Stimulated activated CD4-positive, alpha-beta T cell treated with anti-CD3 and anti-CD28 coated beads, Interleukin-2, amount 100 ng/mL, for 4 hours (primary cell): ENCODE data around the gene AP1G2.
A peak's percentile ranks its signal among the peaks of the same experiment; 100 is the strongest.

ENCODE experiments used
- DNase-seq: peaks from one replicate; pipeline ENCODE4 v3.0.0-alpha.2; 2020; ENCODE audit warnings: low read depth

The AP1G2 gene

GRCh38 chr14:23570806-23571483, 3.4 kb upstream of the AP1G2 start:
- no peak for DNase-seq

GRCh38 chr14:23569443-23570151, 2.0 kb upstream of the AP1G2 start:
- no peak for DNase-seq

- DNase-seq, result no peak
Observed at GRCh38 chr14:23568600-23569331, 1.2 kb upstream of the AP1G2 start.

GRCh38 chr14:23568021-23568599, 519 bp upstream of the AP1G2 start:
- no peak for DNase-seq

DNA sequence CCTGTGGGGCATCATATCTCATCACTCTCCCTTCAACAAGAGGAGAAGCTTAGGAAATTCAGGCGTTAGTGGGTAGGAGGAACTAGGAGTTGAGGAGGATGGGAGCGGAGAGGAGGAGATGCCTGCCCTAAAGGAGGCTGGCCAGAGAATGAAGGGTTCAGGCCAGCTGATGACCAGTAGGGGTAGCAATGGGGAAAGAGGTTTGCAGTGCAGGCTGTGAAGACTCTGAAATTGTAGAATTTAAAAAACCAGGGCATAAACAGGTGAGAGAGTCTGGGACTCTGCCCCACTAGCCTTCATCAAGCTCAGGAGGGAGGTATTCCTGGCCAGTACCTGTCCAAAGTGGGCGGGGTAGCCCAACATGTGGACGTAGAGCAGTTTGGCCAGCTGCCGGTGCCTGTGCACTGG, 809 bp downstream of the AP1G2 start:
- DNase-seq, result no peak

DNA sequence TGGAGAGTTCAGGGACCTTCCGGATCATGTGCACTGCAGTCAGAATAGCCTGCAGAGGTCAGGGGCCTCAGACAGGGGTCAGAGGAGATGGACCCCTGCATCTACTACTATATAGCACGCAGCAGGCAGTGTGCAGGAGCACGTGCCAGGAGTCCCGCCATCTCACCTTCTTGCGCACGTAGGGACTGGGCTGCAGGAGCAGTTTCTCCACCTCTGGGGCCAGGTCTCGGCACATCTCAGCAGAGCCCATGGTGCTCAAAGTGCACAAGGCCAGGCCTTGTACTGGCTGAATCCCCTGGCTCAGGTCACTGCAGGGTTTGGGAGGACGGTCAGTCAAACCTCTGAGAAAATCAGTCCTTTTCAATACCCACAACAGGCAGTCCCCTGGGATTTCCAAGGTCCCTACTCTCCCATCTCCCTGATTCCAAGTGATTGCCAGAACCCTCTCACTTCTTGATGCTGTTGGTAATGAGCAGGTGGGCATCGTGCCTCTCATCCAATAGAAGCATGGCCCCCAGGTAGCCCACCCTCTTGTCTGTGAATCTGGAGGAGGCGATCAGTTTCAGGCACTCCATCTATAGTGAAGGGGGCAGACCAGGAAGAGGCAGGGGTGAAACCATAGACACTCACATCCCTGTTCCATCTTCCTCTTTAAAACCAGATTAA, 1.3 kb downstream of the AP1G2 start:
- no peak for DNase-seq

DNA sequence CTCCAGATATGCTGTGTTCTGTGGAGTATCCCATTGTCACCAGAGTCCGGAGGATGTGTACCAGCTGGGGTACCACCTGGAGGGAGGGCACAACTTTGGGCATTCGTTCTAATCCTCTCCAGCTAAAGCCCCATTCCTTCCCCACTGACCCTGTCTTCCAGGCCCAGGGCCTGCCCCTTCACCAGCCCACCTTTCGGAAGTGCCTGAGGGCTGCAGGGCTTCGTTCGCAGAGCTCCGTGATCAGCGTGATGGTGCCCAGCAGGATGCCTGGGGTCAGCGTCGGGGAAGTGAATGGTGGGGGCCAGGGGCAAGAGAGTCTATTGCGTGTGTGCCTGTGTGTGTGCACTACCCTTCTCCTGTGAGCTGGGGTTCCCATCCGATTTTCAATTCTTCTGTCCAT, 2.0 kb downstream of the AP1G2 start:
- DNase-seq, result no peak

DNA sequence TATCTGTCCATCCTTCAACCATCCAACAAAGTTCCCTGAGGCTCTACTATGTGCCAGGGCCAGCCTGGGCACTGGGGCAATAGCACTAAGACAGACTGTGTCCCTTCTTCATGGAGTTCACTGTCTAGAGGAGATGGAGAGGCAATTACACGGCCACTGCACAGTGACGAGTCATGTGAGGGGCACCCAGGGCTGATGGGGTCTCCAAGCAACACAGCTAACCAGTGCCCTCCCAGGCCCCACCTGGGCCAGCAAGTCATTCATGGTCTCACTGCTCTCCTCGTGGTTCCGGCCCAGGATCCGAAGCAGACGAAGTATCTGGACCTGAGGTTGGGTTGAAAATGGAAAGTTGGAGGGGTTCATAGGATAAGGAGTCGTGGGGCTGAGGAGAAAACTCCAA, 2.7 kb downstream of the AP1G2 start:
- no peak for DNase-seq

DNA sequence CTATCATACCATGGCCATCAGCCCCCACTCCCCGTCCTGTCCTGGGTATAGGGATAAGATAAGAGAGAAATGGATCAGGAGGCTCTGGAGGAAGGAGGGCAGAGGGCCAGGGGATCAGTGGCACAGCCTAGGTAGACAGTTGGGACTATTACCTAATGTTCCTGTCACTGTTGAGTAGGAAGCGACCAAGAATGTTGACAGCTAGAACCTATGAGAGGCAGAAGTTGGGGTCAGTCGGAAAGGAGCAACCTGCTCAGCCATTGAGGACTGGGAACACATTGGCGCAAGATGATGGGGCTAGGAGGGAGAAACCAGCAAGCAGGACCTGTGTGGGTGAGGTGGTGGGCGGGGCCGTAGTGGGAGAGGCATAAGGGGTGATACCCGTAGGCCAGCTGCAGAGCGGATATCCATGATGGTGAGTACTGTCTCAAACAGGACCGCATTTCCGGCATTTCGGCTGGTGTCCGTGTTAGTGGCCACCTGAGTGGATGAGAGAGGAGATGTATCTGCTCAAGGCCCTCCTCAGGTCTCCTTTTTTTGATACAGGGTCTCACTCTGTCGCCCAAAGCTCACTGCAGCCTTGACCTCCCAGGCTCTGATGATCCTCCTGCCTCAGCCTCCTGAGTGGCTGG, 3.3 kb downstream of the AP1G2 start:
- no peak for DNase-seq

GRCh38 chr14:23563473-23564180, 4.0 kb downstream of the AP1G2 start:
- DNase-seq, result no peak

- peak; percentile 37 for DNase-seq
Observed at GRCh38 chr14:23562822-23563472, 4.6 kb downstream of the AP1G2 start.

DNA sequence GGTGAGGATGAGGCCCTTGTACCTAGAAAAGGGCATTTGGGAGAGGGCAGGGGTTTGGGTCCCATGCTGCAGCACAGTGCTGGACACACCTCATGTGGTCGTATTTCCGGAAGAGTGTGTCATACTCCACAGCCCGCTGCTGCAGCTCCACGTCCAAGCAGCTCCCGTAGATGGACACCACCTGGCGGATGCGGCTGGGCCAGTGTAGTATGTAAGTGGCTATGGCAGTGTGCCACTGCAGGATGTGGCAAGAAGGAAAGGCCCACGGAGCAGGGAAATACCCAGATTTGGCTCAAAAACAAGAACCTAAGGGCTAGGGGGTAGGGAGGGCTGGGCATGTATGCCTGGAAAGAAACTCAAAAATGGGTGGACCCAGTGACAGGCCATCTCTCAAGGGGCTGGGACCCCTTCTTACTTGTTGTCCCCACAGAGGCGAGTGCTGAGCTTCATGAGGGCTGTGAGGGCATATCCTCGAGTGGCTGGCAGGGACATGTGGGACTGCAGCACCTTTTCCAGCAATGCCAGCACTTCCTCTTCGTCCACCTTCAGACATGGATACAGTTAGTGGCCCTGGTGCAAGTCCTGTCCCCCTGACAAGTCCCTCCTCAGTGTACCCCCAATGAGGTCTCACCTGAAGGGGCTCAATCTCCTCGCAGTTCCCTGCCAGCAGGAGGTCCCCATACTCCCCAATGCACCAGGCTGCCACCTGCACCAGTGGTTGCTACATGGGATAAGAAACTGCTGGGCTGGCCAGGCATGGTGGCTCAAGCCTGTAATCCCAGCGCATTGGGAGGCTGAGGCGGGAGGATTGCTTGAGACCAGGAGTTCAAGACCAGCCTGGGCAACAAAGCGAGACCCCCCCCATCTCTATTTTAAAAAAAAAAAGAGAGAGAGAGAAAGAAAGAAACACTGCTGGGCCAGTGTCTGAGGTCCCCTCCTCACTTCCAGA, 5.4 kb downstream of the AP1G2 start:
- no peak for DNase-seq

DNA sequence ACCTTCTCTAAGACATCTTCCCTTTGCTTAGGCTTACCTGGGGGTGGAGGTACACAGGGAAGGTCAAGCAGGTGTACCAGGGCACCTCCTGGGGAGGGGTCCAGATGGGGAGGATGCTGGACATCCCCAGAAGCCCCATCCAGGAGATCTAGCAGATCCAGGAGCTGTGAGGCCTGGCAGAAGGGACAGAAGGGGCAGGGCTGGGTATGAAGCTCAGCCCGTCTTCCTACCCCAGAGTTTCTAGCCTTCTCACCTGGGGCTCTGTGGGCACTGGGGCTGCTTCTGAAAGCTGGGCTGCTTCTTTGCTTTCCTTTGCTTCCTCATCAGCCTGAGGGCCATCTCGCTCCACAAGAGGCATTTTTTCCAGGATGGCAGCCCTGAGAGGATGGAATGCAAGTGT, 6.3 kb downstream of the AP1G2 start:
- DNase-seq, result no peak

- no peak for DNase-seq
Observed at GRCh38 chr14:23559926-23560520, 7.6 kb downstream of the AP1G2 start.

DNA sequence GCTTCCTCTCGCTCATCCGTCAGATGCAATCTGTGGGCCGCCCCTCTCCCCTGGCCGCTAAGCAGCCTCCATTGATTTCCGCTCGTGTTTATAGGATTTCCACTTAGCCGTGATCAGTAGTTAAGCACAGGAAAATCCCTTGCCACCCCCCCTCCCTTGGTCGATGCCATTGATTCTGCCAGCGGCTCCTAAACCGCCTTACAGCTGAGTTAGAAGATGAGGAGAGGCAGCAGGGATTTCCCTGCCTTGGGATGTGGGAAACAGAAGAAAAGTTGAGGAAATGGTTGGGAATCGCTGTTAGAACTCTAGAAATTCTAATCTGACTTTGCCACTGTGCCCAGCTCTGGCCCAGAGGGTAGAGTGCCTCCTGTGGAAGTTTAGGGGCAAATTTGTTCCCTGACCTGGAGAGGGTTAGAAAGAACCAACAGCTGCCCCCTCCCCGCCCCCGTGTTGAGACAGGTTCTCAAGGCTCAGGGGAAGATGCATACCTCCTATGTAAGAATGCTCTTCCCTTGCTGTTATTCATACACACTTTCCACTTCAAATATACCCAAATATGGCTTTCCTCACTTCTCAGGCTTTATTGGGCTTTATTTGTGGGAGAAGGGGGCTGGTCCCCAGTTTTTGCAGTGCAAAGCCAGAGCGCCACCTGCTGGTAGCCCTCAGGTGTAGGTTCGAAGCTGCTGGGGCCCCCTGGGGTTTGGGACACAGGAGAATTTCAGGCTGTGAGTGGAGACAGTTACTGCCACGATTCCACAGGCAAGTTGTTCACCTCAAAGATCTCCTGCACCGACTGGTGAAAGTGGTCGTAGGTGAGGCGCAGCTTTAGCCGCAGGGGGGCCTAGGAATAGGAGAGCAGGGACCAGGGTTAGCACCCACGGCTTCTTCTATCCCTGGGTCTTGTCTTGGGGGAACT, 8.3 kb downstream of the AP1G2 start:
- peak; percentile 43 for DNase-seq

GRCh38 chr14:23558346-23559009, 9.1 kb downstream of the AP1G2 start:
- DNase-seq, result no peak

GRCh38 chr14:23557946-23558345, 9.6 kb downstream of the AP1G2 start:
- no peak for DNase-seq
